Measurements from ENCODE around the gene PPP3CA. TPM values are rescaled to one million over a fixed set of nuclear protein-coding genes. Genes with fewer than 3 reads are reported as not detected.

The PPP3CA gene
- total RNA-seq, 1 experiment from 2014 or later, result 133 TPM

- TF ChIP-seq CBX3 (IDR thresholded peaks at IDR 0.05; ENCODE audit: low read depth), result no peak
- no peak for TF ChIP-seq ZFX (IDR thresholded peaks at IDR 0.05)
- TF ChIP-seq EGR1 (IDR thresholded peaks at IDR 0.05; ENCODE audit: low read depth), result no peak
- no peak for TF ChIP-seq SIN3A (IDR thresholded peaks at IDR 0.05; ENCODE audit: low read depth)
- BruUV-seq (replicated peaks), result no TSS peak
- ChIA-PET POLR2A (no interaction called here), RAD21 (ENCODE audit: low non-redundant PET in 1 of 2, low total read pairs in 2 of 2, uncharacterized antibody in 2 of 2, unreplicated experiment in 2 of 2) (no interaction called here), CTCF (no interaction called here)
- H2AFZ ChIP-seq (ENCODE audit: low read depth, low read length, poor library complexity, severe bottlenecking), result no peak overlapping the region
- peaks cover 99% of the 10 kb centered on the region for H3K79me2 ChIP-seq (ENCODE audit: insufficient read depth, low read length)
- no peak overlapping the region for H3K4me2 ChIP-seq (ENCODE audit: low read length)
- H3K27ac ChIP-seq (ENCODE audit: low read depth, low read length), result no peak overlapping the region
- DNase-seq (ENCODE audit: low read depth, low spot score) (no peak), ATAC-seq (no peak)
- no peaks in the 10 kb centered on the region for H3K9me2 ChIP-seq (ENCODE audit: insufficient read depth)
- no peaks in the 10 kb centered on the region for H3K36me3 ChIP-seq (ENCODE audit: control insufficient read depth in 1 of 2, insufficient read depth in 2 of 2, low read length in 2 of 2)
- no peaks in the 10 kb centered on the region for H3K4me1 ChIP-seq (ENCODE audit: control insufficient read depth in 1 of 2, insufficient read depth in 2 of 2, low read length in 2 of 2)
- H3K4me3 ChIP-seq (replicated peaks in 1 of 2; ENCODE audit: low read depth in 1 of 2, low read length in 2 of 2), result no peak overlapping the region
- no peaks in the 10 kb centered on the region for H3K9me3 ChIP-seq (ENCODE audit: control insufficient read depth in 1 of 2, insufficient read depth in 1 of 2, low read depth in 1 of 2, low read length in 2 of 2)
- H4K20me1 ChIP-seq (ENCODE audit: insufficient read depth), result no peaks in the 10 kb centered on the region
- H3K27me3 ChIP-seq (ENCODE audit: insufficient read depth, low read length), result no peaks in the 10 kb centered on the region
- intact Hi-C loops (cut with micrococcal nuclease), result no loop called here
- no peak overlapping the region for H3K9ac ChIP-seq (ENCODE audit: low read length)
These were observed 32.3 kb downstream of the PPP3CA start for GRCh38 chr4:101315041-101315440.

- H4K20me1 ChIP-seq (ENCODE audit: insufficient read depth), result no peaks in the 10 kb centered on the region
- CTCF ChIA-PET, result no interaction called here
- BruUV-seq (replicated peaks), result no TSS peak
- no peak overlapping the region for H2AFZ ChIP-seq (ENCODE audit: low read depth, low read length, poor library complexity, severe bottlenecking)
- H3K9me3 ChIP-seq (ENCODE audit: control insufficient read depth in 1 of 2, insufficient read depth in 1 of 2, low read depth in 1 of 2, low read length in 2 of 2), result no peaks in the 10 kb centered on the region
- peaks cover 96% of the 10 kb centered on the region for H3K79me2 ChIP-seq (ENCODE audit: insufficient read depth, low read length)
- TF ChIP-seq CEBPB (IDR thresholded peaks at IDR 0.05; ENCODE audit: low read depth), result no peak
- no peak for TF ChIP-seq ZNF274 (IDR thresholded peaks at IDR 0.05; ENCODE audit: low read depth, low read length)
- TF ChIP-seq CBX3 (IDR thresholded peaks at IDR 0.05; ENCODE audit: low read depth), result no peak
- no peak for TF ChIP-seq EGR1 (IDR thresholded peaks at IDR 0.05; ENCODE audit: low read depth)
- TF ChIP-seq YY1 (IDR thresholded peaks at IDR 0.05; ENCODE audit: extremely low read depth, insufficient replicate concordance, low read depth, low read length), result no peak
- TF ChIP-seq MAX (IDR thresholded peaks at IDR 0.05), result no peak
- TF ChIP-seq SP1 (IDR thresholded peaks at IDR 0.05; ENCODE audit: low read depth), result no peak
- TF ChIP-seq POLR2AphosphoS5 (IDR thresholded peaks at IDR 0.05; ENCODE audit: low read depth, low read length), result no peak
- no peak for TF ChIP-seq SRF (IDR thresholded peaks at IDR 0.05; ENCODE audit: low read depth)
- no peak for TF ChIP-seq TCF7L2 (IDR thresholded peaks at IDR 0.05; ENCODE audit: borderline replicate concordance, extremely low read depth, insufficient read depth, insufficient read length)
- TF ChIP-seq RAD21 (IDR thresholded peaks at IDR 0.05; ENCODE audit: low read depth), result no peak
- TF ChIP-seq ELF1 (IDR thresholded peaks at IDR 0.05; ENCODE audit: borderline replicate concordance, low read depth), result no peak
- TF ChIP-seq CTCF (IDR thresholded peaks at IDR 0.05 in 2 of 3, conservative IDR thresholded peaks at IDR 0.05 in 1 of 3; ENCODE audit: borderline replicate concordance in 1 of 3, insufficient read depth in 1 of 3, low read depth in 2 of 3, low read length in 2 of 3), result no peak
- no peak for TF ChIP-seq EZH2phosphoT487 (IDR thresholded peaks at IDR 0.05; ENCODE audit: borderline replicate concordance)
- TF ChIP-seq EZH2 (IDR thresholded peaks at IDR 0.05), result no peak
- TF ChIP-seq ZFX (IDR thresholded peaks at IDR 0.05), result no peak
- no peaks in the 10 kb centered on the region for H3K36me3 ChIP-seq (ENCODE audit: control insufficient read depth in 1 of 2, insufficient read depth in 2 of 2, low read length in 2 of 2)
- H3K9ac ChIP-seq (ENCODE audit: low read length), result no peak overlapping the region
- H3K27me3 ChIP-seq (ENCODE audit: insufficient read depth, low read length), result no peaks in the 10 kb centered on the region
- RAD21 ChIA-PET (ENCODE audit: low non-redundant PET in 1 of 2, low total read pairs in 2 of 2, uncharacterized antibody in 2 of 2, unreplicated experiment in 2 of 2), result no interaction called here
- H3K4me1 ChIP-seq (ENCODE audit: control insufficient read depth in 1 of 2, insufficient read depth in 2 of 2, low read length in 2 of 2), result peaks cover 28 to 31% of the 10 kb centered on the region in 2 experiments; a peak in 3 of 4 replicates
- ATAC-seq (no peak), DNase-seq (ENCODE audit: low read depth, low spot score) (no peak)
- H3K4me3 ChIP-seq (replicated peaks in 1 of 2; ENCODE audit: low read depth in 1 of 2, low read length in 2 of 2), result no peak overlapping the region
- no peak overlapping the region for H3K27ac ChIP-seq (ENCODE audit: low read depth, low read length)
- intact Hi-C loops (cut with micrococcal nuclease), result no loop called here
- H3K9me2 ChIP-seq (ENCODE audit: insufficient read depth), result no peaks in the 10 kb centered on the region
- POLR2A ChIA-PET, result no interaction called here
- no peak overlapping the region for H3K4me2 ChIP-seq (ENCODE audit: low read length)
These were observed 37.4 kb downstream of the PPP3CA start for GRCh38 chr4:101309925-101310324.

Measured in HCT116 (cell line).